Loucy (cell line): Measurements from ENCODE around the gene SAMD9L.
"Not testable (repeated sequence)": the region's sequence is repeated elsewhere in the genome, so short reads cannot be mapped to it uniquely, and the experiment has no call there.

Experiments used
- H2AFZ ChIP-seq: fragments of 200-600 bp; sonication (generic); 2 replicates; pipeline ENCODE4 v1.6.0; 2016; ENCODE audit warnings: antibody characterized with exemption, mild to moderate bottlenecking, low read length, moderate library complexity
- H3F3A ChIP-seq: fragments of 200-600 bp; 2 replicates; pipeline ENCODE4 v1.6.0; 2016; ENCODE audit warnings: antibody characterized with exemption, low read depth, mild to moderate bottlenecking
- H3K27me3 ChIP-seq: fragments of 200-600 bp; sonication (generic); 2 replicates; pipeline ENCODE4 v1.6.1; 2014; ENCODE audit warnings: low read length, mild to moderate bottlenecking; ENCODE audit not compliant: insufficient read depth, poor library complexity, severe bottlenecking
- H3K36me3 ChIP-seq: fragments of 200-600 bp; sonication (generic); 2 replicates; pipeline ENCODE4 v1.6.1; 2016; ENCODE audit warnings: low read length; ENCODE audit not compliant: insufficient read depth
- H3K4me1 ChIP-seq: fragments of 200-600 bp; sonication (generic); 2 replicates; pipeline ENCODE4 v1.5.1; 2014; ENCODE audit warnings: low read length, mild to moderate bottlenecking; ENCODE audit not compliant: insufficient read depth, poor library complexity, severe bottlenecking
- H3K4me2 ChIP-seq: fragments of 200-600 bp; sonication (generic); 2 replicates; pipeline ENCODE4 v1.6.0; 2014; ENCODE audit warnings: antibody characterized with exemption, low read length, low read depth, mild to moderate bottlenecking; ENCODE audit not compliant: poor library complexity, severe bottlenecking
- H3K4me3 ChIP-seq: fragments of 200-600 bp; sonication (generic); 2 replicates; pipeline ENCODE4 v1.5.1; 2014; ENCODE audit warnings: low read length, mild to moderate bottlenecking, mixed read lengths; ENCODE audit not compliant: poor library complexity, severe bottlenecking
- H3K79me2 ChIP-seq: fragments of 200-600 bp; sonication (generic); 2 replicates; pipeline ENCODE4 v1.6.1; 2014; ENCODE audit warnings: low read length; ENCODE audit not compliant: insufficient read depth
- H3K9ac ChIP-seq: fragments of 200-600 bp; sonication (generic); 2 replicates; pipeline ENCODE4 v1.6.0; 2014; ENCODE audit warnings: mild to moderate bottlenecking, low read depth, low read length, moderate library complexity; ENCODE audit not compliant: poor library complexity, severe bottlenecking
- H3K9me2 ChIP-seq: fragments of 200-600 bp; sonication (generic); replicated peaks from 2 replicates; pipeline ENCODE4 v1.6.1; 2016; ENCODE audit warnings: low read depth, low read length, mixed read lengths
- H3K9me3 ChIP-seq: fragments of 200-600 bp; sonication (generic); 2 replicates; pipeline ENCODE4 v1.6.1; 2014; ENCODE audit warnings: mild to moderate bottlenecking, antibody characterized with exemption, low read length, low read depth; ENCODE audit not compliant: insufficient read depth
- H4K20me1 ChIP-seq: fragments of 200-600 bp; sonication (generic); 2 replicates; pipeline ENCODE4 v1.6.0; 2014; ENCODE audit warnings: antibody characterized with exemption, low read length, mild to moderate bottlenecking; ENCODE audit not compliant: insufficient read depth, poor library complexity, severe bottlenecking
- CTCF ChIP-seq: fragments of 200-600 bp; sonication (generic); conservative IDR thresholded peaks from 2 replicates; pipeline ENCODE4 v1.5.1; 2014; ENCODE audit warnings: mild to moderate bottlenecking, antibody characterized with exemption, low read length
- EZH2phosphoT487 ChIP-seq: fragments of 200-600 bp; IDR thresholded peaks from 2 replicates; pipeline ENCODE4 v1.6.1; 2018; ENCODE audit warnings: antibody characterized with exemption, mild to moderate bottlenecking, moderate library complexity, borderline replicate concordance

The SAMD9L gene

DNA sequence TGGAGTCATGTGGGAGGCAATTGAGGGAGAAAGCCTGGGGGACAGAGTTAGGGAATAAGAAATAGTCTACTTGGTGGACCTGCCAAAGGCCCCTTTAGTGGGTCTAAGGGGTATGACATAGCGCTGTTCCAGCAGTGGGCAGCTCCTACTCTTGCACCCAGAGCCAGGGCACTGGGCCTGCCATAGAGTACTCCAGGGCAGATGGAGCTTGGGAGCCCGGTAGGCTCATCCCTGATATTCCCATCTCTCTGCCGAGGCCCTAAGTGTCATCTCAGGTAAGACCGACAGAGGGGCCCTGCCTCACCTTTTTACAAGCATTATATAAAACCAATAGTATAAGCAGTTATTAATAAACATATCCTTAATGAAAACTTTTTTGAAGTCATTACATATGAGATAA lies 9.6 kb downstream of the SAMD9L start:
- no peaks in the 10 kb centered on the region for H4K20me1 ChIP-seq
- H3K9ac ChIP-seq: no peak overlapping the region
- no peaks in the 10 kb centered on the region for H3K79me2 ChIP-seq
- H3K9me3 ChIP-seq: no peaks in the 10 kb centered on the region
- no peaks in the 10 kb centered on the region for H3F3A ChIP-seq
- no peaks in the 10 kb centered on the region for H3K36me3 ChIP-seq
- TF ChIP-seq CTCF (no peak), EZH2phosphoT487 (no peak)
- no peak overlapping the region for H2AFZ ChIP-seq
- H3K4me3 ChIP-seq: no peak overlapping the region
- H3K4me2 ChIP-seq: no peak overlapping the region
- no peaks in the 10 kb centered on the region for H3K4me1 ChIP-seq
- H3K9me2 ChIP-seq: no peaks in the 10 kb centered on the region
- no peaks in the 10 kb centered on the region for H3K27me3 ChIP-seq

DNA sequence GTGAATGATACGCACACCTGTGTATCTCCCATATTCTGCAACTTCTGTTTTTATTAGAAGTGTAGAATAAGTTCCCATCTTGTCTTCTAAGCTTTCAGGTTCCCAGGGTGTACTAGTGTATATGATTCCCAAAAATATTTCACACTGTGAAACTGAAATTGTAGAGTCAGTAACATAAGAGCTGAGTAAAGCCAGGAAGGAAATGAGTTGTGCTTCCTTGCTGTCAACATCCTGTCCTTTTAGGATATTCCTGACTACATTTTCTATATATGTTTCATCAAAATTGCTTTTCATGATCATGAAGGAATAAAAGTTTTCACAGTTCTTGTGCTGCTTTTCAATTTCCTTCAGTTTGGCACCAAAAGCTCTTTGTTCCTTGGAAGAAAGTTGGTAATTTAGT lies 15.2 kb downstream of the SAMD9L start:
- TF ChIP-seq CTCF (no peak), EZH2phosphoT487 (no peak)
- no peaks in the 10 kb centered on the region for H3K9me3 ChIP-seq
- no peaks in the 10 kb centered on the region for H3K4me1 ChIP-seq
- H3K36me3 ChIP-seq: no peaks in the 10 kb centered on the region
- H3K4me2 ChIP-seq: no peak overlapping the region
- no peaks in the 10 kb centered on the region for H3K27me3 ChIP-seq
- no peaks in the 10 kb centered on the region for H4K20me1 ChIP-seq
- no peak overlapping the region for H3K4me3 ChIP-seq
- H3F3A ChIP-seq: no peaks in the 10 kb centered on the region
- no peaks in the 10 kb centered on the region for H3K79me2 ChIP-seq
- no peak overlapping the region for H2AFZ ChIP-seq
- H3K9me2 ChIP-seq: no peaks in the 10 kb centered on the region
- no peak overlapping the region for H3K9ac ChIP-seq

DNA sequence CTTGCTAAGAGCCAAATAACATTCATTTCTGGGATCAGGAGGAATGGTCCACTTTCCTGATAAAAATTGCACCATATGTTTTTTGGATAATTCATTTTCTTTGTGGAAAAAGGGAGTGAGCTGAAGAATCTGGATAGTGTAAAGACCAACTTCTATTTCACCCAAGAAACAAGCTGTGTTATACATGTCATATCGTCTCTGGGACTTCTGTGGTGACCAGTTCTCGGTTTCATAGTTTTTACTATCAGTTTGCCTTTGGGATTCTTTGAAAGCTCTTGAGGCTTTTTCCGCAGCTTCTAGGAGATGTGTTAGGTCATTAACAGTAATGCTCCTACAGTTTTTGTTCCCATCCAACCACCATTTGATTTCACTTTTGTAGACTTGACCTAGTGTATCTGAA lies 16.0 kb downstream of the SAMD9L start:
- H3K9ac ChIP-seq: no peak overlapping the region
- H3F3A ChIP-seq: no peaks in the 10 kb centered on the region
- H3K79me2 ChIP-seq: no peaks in the 10 kb centered on the region
- no peaks in the 10 kb centered on the region for H3K36me3 ChIP-seq
- TF ChIP-seq EZH2phosphoT487 (no peak), CTCF (no peak)
- H2AFZ ChIP-seq: no peak overlapping the region
- peaks cover 2% of the 10 kb centered on the region; the same call in 1 of the 2 replicates for H3K9me3 ChIP-seq
- no peak overlapping the region for H3K4me3 ChIP-seq
- H4K20me1 ChIP-seq: no peaks in the 10 kb centered on the region
- H3K4me2 ChIP-seq: no peak overlapping the region
- H3K27me3 ChIP-seq: no peaks in the 10 kb centered on the region
- H3K4me1 ChIP-seq: no peaks in the 10 kb centered on the region
- H3K9me2 ChIP-seq: no peaks in the 10 kb centered on the region

DNA sequence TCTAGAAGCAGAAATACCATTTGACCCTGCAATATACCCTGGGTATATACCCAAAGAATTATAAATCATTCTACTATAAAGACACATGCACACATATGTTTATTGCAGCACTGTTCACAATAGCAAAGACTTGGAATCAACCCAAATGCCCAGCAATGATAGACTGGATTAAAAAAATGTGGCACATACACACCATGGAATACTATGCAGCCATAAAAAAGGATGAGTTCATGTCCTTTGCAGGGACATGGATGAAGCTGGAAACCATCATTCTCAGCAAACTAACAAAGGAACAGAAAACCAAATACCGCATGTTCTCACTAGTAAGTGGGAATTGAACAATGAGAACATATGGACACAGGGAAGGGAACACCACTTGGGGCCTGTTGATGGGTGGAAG lies 21.2 kb downstream of the SAMD9L start:
- not testable (repeated sequence) for H3K4me2 ChIP-seq, H3K9me3 ChIP-seq, H3F3A ChIP-seq, H3K9ac ChIP-seq, H3K36me3 ChIP-seq, H3K79me2 ChIP-seq, H2AFZ ChIP-seq, H4K20me1 ChIP-seq, H3K4me1 ChIP-seq, H3K4me3 ChIP-seq, H3K9me2 ChIP-seq, H3K27me3 ChIP-seq

DNA sequence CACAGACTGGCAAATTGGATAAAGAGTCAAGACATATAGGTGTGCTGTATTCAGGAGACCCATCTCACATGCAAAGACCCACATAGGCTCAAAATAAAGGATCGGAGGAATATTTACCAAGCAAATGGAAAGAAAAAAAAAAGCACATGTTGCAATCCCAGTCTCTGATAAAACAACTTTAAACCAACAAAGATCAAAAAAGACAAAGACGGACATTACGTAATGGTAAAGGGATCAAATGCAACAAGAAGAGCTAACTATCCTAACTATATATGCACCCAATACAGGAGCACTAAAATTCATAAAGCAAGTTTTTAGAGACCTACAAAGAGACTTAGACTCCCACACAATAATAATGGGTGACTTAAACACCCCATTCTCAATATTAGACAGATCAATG lies 24.7 kb downstream of the SAMD9L start:
- H3F3A ChIP-seq, H4K20me1 ChIP-seq, H3K4me1 ChIP-seq, H3K9me3 ChIP-seq, H2AFZ ChIP-seq, H3K27me3 ChIP-seq, H3K9ac ChIP-seq, H3K79me2 ChIP-seq, H3K4me3 ChIP-seq, H3K9me2 ChIP-seq, H3K36me3 ChIP-seq, H3K4me2 ChIP-seq: not testable (repeated sequence)
